Left ventricle myocardium inferior (tissue), 1 donor: ENCODE results near the gene SLC9A8. TPM values are rescaled to one million over a fixed set of nuclear protein-coding genes. Genes with fewer than 3 reads are reported as not detected.

ENCODE experiments used
- DNase-seq: peaks from one replicate; pipeline ENCODE4 v3.0.0-alpha.2; 2020
- H3K27ac ChIP-seq: fragments of 200-600 bp; replicated peaks from 2 replicates; pipeline ENCODE4 v1.8.0; 2021
- H3K27me3 ChIP-seq: fragments of 200-600 bp; 2 replicates; pipeline ENCODE4 v1.8.0; 2021; ENCODE audit warnings: low read depth
- H3K36me3 ChIP-seq: fragments of 200-600 bp; 2 replicates; pipeline ENCODE4 v1.8.0; 2021
- H3K4me1 ChIP-seq: fragments of 200-600 bp; 2 replicates; pipeline ENCODE4 v1.8.0; 2021
- H3K4me3 ChIP-seq: fragments of 200-600 bp; 2 replicates; pipeline ENCODE4 v1.8.0; 2021; ENCODE audit warnings: mild to moderate bottlenecking, moderate library complexity
- H3K9me3 ChIP-seq: fragments of 200-600 bp; replicated peaks from 2 replicates; pipeline ENCODE4 v1.8.0; 2021
- CTCF ChIP-seq: fragments of 200-600 bp; IDR thresholded peaks from 2 replicates; pipeline ENCODE4 v1.8.0; 2021; ENCODE audit warnings: antibody characterized with exemption, mild to moderate bottlenecking, borderline replicate concordance
- intact Hi-C: fragments of 100-400 bp; cut with micrococcal nuclease; formaldehyde crosslinking; loops from one replicate; pipeline ENCODE4 v1.11.0; 2022
- total RNA-seq: library from RNA; stranded (reverse); fragmentation: NEBNext Ultra II Directional; extraction: Animal tissue kit (Norgen Biotek cat#: 25700); gene quantifications from one replicate; pipeline ENCODE4 v1.2.1, GENCODE V29; 2021
- donor health status: DM: no; HTN: yes; CAD: no; lungs with severe emphysema.

Gene SLC9A8
- total RNA-seq, 1 donor from 2014 or later, result 4.6 TPM

- peaks cover 35% of the 10 kb centered on the region for H3K36me3 ChIP-seq
- H3K4me3 ChIP-seq, result no peak overlapping the region
- peak overlapping the region; percentile 73 for H3K27ac ChIP-seq
- DNase-seq, result no peak
- intact Hi-C loops, result no loop called here
- TF ChIP-seq CTCF, result no peak
- H3K9me3 ChIP-seq, result no peaks in the 10 kb centered on the region
- H3K4me1 ChIP-seq, result peaks cover 60% of the 10 kb centered on the region
- no peaks in the 10 kb centered on the region for H3K27me3 ChIP-seq
Measured at GRCh38 chr20:49887251-49888211, 74.9 kb downstream of the SLC9A8 start.

- peak; percentile 81 for TF ChIP-seq CTCF
- no peak for DNase-seq
- H3K9me3 ChIP-seq, result no peaks in the 10 kb centered on the region
- H3K27ac ChIP-seq, result peak overlapping the region; percentile 73
- peaks cover 26% of the 10 kb centered on the region for H3K36me3 ChIP-seq
- intact Hi-C loops, result no loop called here
- no peaks in the 10 kb centered on the region for H3K27me3 ChIP-seq
- H3K4me3 ChIP-seq, result no peak overlapping the region
- peaks cover 69% of the 10 kb centered on the region for H3K4me1 ChIP-seq
Measured at GRCh38 chr20:49888212-49889000, 75.8 kb downstream of the SLC9A8 start.

GRCh38 chr20:49889001-49889934 lies 76.6 kb downstream of the SLC9A8 start:
- H3K36me3 ChIP-seq, result peaks cover 20% of the 10 kb centered on the region
- no peaks in the 10 kb centered on the region for H3K27me3 ChIP-seq
- DNase-seq, result no peak
- no peaks in the 10 kb centered on the region for H3K9me3 ChIP-seq
- no peak for TF ChIP-seq CTCF
- intact Hi-C loops, result no loop called here
- no peak overlapping the region for H3K4me3 ChIP-seq
- peak overlapping the region; percentile 73 for H3K27ac ChIP-seq
- peaks cover 78% of the 10 kb centered on the region for H3K4me1 ChIP-seq

- intact Hi-C loops, result no loop called here
Measured at GRCh38 chr20:49889935-49890333, 77.3 kb downstream of the SLC9A8 start.

More at GRCh38 chr20:49889935-49890333, 77.3 kb downstream of the SLC9A8 start:
- peak overlapping the region; percentile 73 for H3K27ac ChIP-seq
- H3K36me3 ChIP-seq, result peaks cover 14% of the 10 kb centered on the region
- H3K4me3 ChIP-seq, result no peak overlapping the region
- H3K27me3 ChIP-seq, result no peaks in the 10 kb centered on the region
- H3K9me3 ChIP-seq, result no peaks in the 10 kb centered on the region
- DNase-seq, result no peak
- peaks cover 80% of the 10 kb centered on the region for H3K4me1 ChIP-seq
- TF ChIP-seq CTCF, result peak; percentile 18
